Measurements from ENCODE around the gene MTARC1.

GRCh38 chr1:220772846-220773245, 13.9 kb upstream of the MTARC1 start:
- TF ChIP-seq POLR2A (IDR thresholded peaks at IDR 0.05) (no peak), POLR2AphosphoS5 (IDR thresholded peaks at IDR 0.05; ENCODE audit: insufficient read depth in 1 of 2, low read depth in 1 of 2) (no peak)
- TF ChIP-seq, protein P1, sequence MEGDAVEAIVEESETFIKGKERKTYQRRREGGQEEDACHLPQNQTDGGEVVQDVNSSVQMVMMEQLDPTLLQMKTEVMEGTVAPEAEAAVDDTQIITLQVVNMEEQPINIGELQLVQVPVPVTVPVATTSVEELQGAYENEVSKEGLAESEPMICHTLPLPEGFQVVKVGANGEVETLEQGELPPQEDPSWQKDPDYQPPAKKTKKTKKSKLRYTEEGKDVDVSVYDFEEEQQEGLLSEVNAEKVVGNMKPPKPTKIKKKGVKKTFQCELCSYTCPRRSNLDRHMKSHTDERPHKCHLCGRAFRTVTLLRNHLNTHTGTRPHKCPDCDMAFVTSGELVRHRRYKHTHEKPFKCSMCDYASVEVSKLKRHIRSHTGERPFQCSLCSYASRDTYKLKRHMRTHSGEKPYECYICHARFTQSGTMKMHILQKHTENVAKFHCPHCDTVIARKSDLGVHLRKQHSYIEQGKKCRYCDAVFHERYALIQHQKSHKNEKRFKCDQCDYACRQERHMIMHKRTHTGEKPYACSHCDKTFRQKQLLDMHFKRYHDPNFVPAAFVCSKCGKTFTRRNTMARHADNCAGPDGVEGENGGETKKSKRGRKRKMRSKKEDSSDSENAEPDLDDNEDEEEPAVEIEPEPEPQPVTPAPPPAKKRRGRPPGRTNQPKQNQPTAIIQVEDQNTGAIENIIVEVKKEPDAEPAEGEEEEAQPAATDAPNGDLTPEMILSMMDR (IDR thresholded peaks at IDR 0.05): no peak

Measured in vagina (tissue), 2 donors.